A673 (cell line): ENCODE results near the gene RITA1. TPM values are rescaled to one million over a fixed set of nuclear protein-coding genes. Genes with fewer than 3 reads are reported as not detected.

ENCODE experiments used
- BruUV-seq: library from RNA; stranded (reverse); fragments of 400-500 nt; replicated peaks from 2 replicates; lab custom pipeline; 2021; lab: Mats Ljungman, UMichigan
- CTCF ChIA-PET: fragments of 300-600 bp; sonication (Branson Sonifier 250); formaldehyde crosslinking; loops from one replicate; lab custom pipeline; 2022; ENCODE audit warnings: antibody characterized with exemption; lab: Charles Lee
- POLR2A ChIA-PET: fragments of 300-600 bp; sonication (Branson Sonifier 250); formaldehyde crosslinking; loops from one replicate; lab custom pipeline; 2022; ENCODE audit warnings: antibody characterized with exemption; ENCODE audit not compliant: low non-redundant PET; lab: Charles Lee
- DNase-seq: peaks from one replicate; pipeline ENCODE4 v3.0.0-alpha.2; 2015; ENCODE audit warnings: low spot score
- H3K27ac ChIP-seq: fragments of 200-600 bp; sonication (generic); 2 replicates; pipeline ENCODE4 v1.5.1; 2016; ENCODE audit warnings: mixed run types, low read depth, mild to moderate bottlenecking, mixed read lengths, antibody characterized with exemption, low read length; ENCODE audit not compliant: poor library complexity, severe bottlenecking
- H3K27me3 ChIP-seq: fragments of 200-600 bp; sonication (generic); replicated peaks from 2 replicates; pipeline ENCODE4 v1.6.1; 2017; ENCODE audit warnings: mixed run types, low read depth, mild to moderate bottlenecking, mixed read lengths, antibody characterized with exemption, low read length; ENCODE audit not compliant: insufficient read depth, poor library complexity
- H3K36me3 ChIP-seq: fragments of 200-600 bp; sonication (generic); 2 replicates; pipeline ENCODE4 v1.6.1; 2016; ENCODE audit warnings: mixed run types, mild to moderate bottlenecking, mixed read lengths, antibody characterized with exemption, low read length; ENCODE audit not compliant: insufficient read depth, poor library complexity, severe bottlenecking
- H3K4me1 ChIP-seq: fragments of 200-600 bp; sonication (generic); 2 replicates; pipeline ENCODE4 v1.6.1; 2017; ENCODE audit warnings: mixed run types, mild to moderate bottlenecking, mixed read lengths, antibody characterized with exemption, low read length; ENCODE audit not compliant: insufficient read depth, poor library complexity, severe bottlenecking
- H3K4me3 ChIP-seq: fragments of 200-600 bp; sonication (generic); 2 replicates; pipeline ENCODE4 v1.5.1; 2016; ENCODE audit warnings: low read depth, mixed run types, mild to moderate bottlenecking, mixed read lengths, low read length; ENCODE audit not compliant: poor library complexity, severe bottlenecking
- H3K9me3 ChIP-seq: fragments of 200-600 bp; sonication (generic); 2 replicates; pipeline ENCODE4 v1.6.1; 2016; ENCODE audit warnings: mixed run types, low read depth, mild to moderate bottlenecking, mixed read lengths, antibody characterized with exemption, low read length; ENCODE audit not compliant: poor library complexity, severe bottlenecking
- EZH2 ChIP-seq: fragments of 200-600 bp; sonication (generic); IDR thresholded peaks from 2 replicates; pipeline ENCODE4 v1.6.1; 2017; ENCODE audit warnings: borderline replicate concordance, low read depth, mild to moderate bottlenecking, mixed read lengths, antibody characterized with exemption, low read length; ENCODE audit not compliant: poor library complexity, severe bottlenecking
- intact Hi-C: fragments of 100-400 bp; cut with micrococcal nuclease; formaldehyde crosslinking; loops from one replicate; pipeline ENCODE4 v1.10.0; 2022; ENCODE audit not compliant: unreplicated experiment
- total RNA-seq: library from RNA; stranded (reverse); gene quantifications from 2 replicates; pipeline ENCODE4 v1.2.3, GENCODE V29; 2021
- TF ChIP-seq, protein P1 (sequence below): fragments of 300-800, 200-600 bp; sonication (generic); conservative IDR thresholded peaks from 2 replicates; pipeline ENCODE4 v1.5.1; 2017; ENCODE audit warnings: low read depth, mild to moderate bottlenecking, antibody characterized with exemption, low read length, moderate library complexity, mixed read lengths

RITA1 gene
- total RNA-seq, 1 experiment from 2014 or later, result 22.3 TPM

DNA sequence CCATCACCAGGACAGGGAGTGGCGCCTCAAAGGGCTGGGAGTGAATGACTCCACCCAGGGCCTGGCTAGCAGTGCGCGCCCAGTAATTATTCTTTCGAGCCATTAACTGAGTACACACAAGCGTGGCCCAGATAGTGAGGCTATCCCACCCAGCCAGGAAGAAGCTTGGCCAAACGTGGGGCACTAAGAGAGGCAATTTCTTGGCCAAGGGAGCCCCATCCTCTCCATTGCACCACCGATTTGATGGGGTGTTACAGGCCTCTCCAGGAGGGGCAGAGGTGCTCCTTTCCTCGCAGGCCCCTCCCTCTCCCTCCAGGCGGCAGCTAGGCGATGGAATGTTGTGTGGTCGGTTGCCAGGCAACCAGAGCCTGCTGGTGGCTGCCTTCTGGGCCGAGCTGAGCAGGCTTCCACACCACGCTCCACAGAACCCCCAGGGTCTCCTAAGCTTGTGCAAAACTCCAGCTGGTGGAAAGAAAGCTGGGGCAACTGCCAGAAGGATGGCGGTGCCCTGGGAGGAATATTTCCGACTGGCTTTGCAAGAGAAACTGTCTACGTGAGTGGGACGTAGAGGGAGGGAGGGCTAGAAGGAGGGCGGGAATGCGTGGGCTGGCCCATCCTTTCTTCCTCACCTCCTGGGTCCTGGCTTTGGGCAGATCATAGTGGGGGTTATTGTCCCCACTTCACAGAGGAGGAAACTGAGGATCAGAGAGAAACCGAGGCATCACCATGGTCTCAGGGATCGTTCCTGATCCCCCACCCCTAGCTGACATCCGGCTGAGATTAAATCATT lies 36.0 kb upstream of the RITA1 start, which contains the start of gene CFAP73:
Gene CFAP73, plus strand, starts transcription at position 364 of the 790 bp plus-strand sequence. Its CDS starts 134 bp downstream, at position 498.
- no peak for TF ChIP-seq EZH2
- TF ChIP-seq, protein P1, sequence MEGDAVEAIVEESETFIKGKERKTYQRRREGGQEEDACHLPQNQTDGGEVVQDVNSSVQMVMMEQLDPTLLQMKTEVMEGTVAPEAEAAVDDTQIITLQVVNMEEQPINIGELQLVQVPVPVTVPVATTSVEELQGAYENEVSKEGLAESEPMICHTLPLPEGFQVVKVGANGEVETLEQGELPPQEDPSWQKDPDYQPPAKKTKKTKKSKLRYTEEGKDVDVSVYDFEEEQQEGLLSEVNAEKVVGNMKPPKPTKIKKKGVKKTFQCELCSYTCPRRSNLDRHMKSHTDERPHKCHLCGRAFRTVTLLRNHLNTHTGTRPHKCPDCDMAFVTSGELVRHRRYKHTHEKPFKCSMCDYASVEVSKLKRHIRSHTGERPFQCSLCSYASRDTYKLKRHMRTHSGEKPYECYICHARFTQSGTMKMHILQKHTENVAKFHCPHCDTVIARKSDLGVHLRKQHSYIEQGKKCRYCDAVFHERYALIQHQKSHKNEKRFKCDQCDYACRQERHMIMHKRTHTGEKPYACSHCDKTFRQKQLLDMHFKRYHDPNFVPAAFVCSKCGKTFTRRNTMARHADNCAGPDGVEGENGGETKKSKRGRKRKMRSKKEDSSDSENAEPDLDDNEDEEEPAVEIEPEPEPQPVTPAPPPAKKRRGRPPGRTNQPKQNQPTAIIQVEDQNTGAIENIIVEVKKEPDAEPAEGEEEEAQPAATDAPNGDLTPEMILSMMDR, result 0 out of 2 replicates have a peak, but pooled peaks have one; percentile 9
- H3K27ac ChIP-seq, result no peak within 1 kb of the TSS
- no peaks in the 10 kb centered on the region for H3K36me3 ChIP-seq
- intact Hi-C loops, result loop anchor here (5.0 to 10.0 kb wide), 2 partner anchors 97 to 155 kb away; no protein-coding TSS in a partner anchor
- ChIA-PET CTCF (interaction anchor here (0.5 to 1.5 kb wide), 2 partner anchors 12 to 157 kb away, joined by 3 to 6 read pairs; no protein-coding TSS in a partner anchor), POLR2A (no interaction called here)
- BruUV-seq, result no TSS peak
- peak; percentile 92 for DNase-seq
- no peak within 1 kb of the TSS for H3K4me3 ChIP-seq
- peaks cover 5% of the 10 kb centered on the region for H3K27me3 ChIP-seq
- peaks cover 17% of the 10 kb centered on the region for H3K4me1 ChIP-seq
- no peaks in the 10 kb centered on the region for H3K9me3 ChIP-seq

DNA sequence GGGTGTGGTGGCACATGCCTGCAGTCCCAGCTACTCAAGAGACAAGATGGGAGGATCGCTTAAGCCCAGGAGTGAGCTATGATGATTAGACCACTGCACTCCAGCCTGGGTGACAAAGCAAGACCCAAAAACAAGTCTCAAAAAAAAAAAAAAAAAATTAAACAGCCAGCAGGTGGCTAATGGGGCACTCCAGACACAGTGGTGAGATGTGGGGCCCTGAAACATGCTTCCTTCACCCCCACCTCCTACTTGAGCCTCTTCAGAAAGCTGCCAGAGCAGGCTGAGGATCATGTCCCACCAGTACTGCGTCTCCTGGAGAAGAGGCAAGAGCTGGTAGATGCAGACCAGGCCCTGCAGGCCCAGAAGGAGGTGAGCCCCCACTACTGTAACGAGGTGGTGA lies 33.9 kb upstream of the RITA1 start:
- CTCF ChIA-PET, result interaction anchor here (0.5 kb wide), 2 partner anchors 16 to 965 kb away, joined by 4 to 6 read pairs; partner anchors contain the start of gene RASAL1
- peaks cover 17% of the 10 kb centered on the region for H3K4me1 ChIP-seq

DNA sequence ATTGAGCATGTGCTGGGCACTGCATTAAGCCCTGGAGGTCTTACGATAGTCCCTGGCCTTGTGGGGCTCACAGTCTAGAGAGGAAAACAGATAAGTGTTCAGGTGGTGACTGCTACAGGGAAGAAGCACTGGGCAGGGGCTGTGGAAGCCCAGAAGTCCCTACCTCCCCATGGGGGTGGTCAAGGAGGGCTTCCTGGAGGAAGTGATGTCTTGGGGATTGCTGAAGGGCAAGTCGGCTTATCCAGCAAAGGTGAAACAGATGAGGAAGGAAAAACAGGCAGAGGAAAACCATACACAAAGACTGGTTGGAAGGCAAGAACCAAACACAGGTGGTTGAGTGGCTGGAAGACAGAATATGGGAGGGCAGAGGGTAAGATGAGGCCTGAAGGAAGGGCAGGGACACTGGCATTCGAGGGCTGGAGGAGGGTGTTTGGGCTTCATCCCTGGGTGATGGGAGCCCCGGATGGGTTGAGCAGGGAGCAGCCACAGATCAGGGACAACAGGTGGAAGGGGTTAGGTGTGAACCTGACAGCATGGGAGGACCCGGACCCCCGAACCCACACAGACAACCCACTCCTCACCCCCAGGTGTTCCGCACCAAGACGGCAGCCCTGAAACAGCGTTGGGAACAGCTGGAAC lies 33.2 kb upstream of the RITA1 start:
- H3K27me3 ChIP-seq, result peaks cover 5% of the 10 kb centered on the region
- POLR2A ChIA-PET, result no interaction called here
- no TSS peak for BruUV-seq

More for the DNA sequence above, 33.9 kb upstream of the RITA1 start:
- no peaks in the 10 kb centered on the region for H3K9me3 ChIP-seq
- TF ChIP-seq, protein P1, result no peak
- TF ChIP-seq EZH2, result no peak
- intact Hi-C loops, result loop anchor here (5.0 to 10.0 kb wide), 2 partner anchors 99 to 157 kb away; no protein-coding TSS in a partner anchor
- no peaks in the 10 kb centered on the region for H3K36me3 ChIP-seq
- DNase-seq, result no peak
- POLR2A ChIA-PET, result no interaction called here
- no peak overlapping the region for H3K4me3 ChIP-seq
- H3K27ac ChIP-seq, result no peak overlapping the region
- no TSS peak for BruUV-seq
- H3K27me3 ChIP-seq, result peaks cover 5% of the 10 kb centered on the region

More for the DNA sequence above, 33.2 kb upstream of the RITA1 start:
- Histone ChIP-seq H3K4me3 (peak overlapping the region; percentile 44), H3K9me3 (no peaks in the 10 kb centered on the region), H3K36me3 (no peaks in the 10 kb centered on the region), H3K27ac (no peak overlapping the region), H3K4me1 (peaks cover 17% of the 10 kb centered on the region)
- intact Hi-C loops, result loop anchor here (5.0 to 10.0 kb wide), 2 partner anchors 100 to 158 kb away; no protein-coding TSS in a partner anchor
- no peak for DNase-seq
- CTCF ChIA-PET, result interaction anchor here (0.5 to 2.6 kb wide), 3 partner anchors 17 to 159 kb away, joined by 4 to 15 read pairs (median 5); partner anchors contain the start of gene RASAL1
- TF ChIP-seq, protein P1, result no peak
- no peak for TF ChIP-seq EZH2
